Stimulated activated CD8-positive, alpha-beta memory T cell treated with anti-CD3 and anti-CD28 coated beads, Interleukin-2, amount 100 ng/mL, for 1 hour (primary cell): ENCODE data around the gene CAMK4.
"Not testable (repeated sequence)": the region's sequence is repeated elsewhere in the genome, so short reads cannot be mapped to it uniquely, and the experiment has no call there.

Experiments
- DNase-seq, 2 donors: peaks; one replicate each; pipeline ENCODE4 v3.0.0-alpha.2; 2020; ENCODE audit warnings: low read depth in 2 of 2

Gene CAMK4

GRCh38 chr5:111310711-111311620, 86.8 kb downstream of the CAMK4 start:
- DNase-seq: no peak

DNA sequence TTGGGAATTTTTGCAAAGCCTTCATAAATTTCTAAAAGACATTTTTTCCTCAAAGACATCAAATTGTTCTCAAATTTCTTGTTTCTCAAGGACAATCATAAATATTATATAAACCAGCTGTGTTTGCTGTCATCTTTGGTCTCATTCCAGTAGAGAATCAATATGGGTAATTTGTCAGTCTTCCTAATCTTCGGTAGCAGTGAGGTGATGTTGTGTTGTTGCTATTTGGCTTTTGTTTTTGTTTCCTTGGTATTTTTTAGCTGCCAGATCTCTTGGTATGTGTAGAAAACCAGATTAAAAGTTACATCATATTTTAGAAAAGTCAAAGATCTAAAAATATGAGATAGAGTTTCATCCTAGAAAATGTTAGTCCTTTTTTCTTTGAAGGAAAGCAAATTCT, 87.5 kb downstream of the CAMK4 start:
- no peak for DNase-seq

DNA sequence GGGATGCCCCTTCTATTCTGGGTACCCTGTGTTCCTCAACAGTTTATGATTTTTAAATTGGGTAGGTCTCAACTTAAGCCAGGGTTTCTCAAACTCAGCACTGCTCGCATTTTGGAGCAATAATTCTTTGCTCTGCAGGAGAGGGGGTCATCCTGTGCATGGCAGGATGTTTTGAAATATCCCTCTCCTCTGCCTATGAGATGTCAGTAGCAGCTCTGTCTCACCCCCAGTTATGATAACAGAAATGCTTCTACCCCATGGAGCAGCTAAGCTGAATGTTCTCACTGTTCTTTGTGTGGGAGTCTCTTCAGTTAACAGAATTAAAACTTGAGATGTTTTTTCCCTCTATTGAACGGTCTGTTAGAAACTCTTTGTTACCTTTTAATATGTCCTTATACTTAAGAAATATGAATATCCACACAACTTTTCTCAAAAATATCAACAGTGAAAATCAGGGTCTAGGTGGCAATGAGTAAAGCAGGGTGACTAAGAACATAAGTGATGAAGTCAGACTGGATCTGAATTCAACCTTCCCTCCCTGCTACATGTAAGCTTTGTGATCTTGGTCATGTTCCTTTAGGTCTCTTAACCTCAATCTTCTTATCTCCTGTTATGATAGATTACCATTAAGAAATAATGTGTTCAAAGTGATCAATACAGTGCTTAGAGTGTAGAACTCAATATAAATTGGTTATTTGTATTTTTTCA, 89.0 kb downstream of the CAMK4 start:
- no peak for DNase-seq

DNA sequence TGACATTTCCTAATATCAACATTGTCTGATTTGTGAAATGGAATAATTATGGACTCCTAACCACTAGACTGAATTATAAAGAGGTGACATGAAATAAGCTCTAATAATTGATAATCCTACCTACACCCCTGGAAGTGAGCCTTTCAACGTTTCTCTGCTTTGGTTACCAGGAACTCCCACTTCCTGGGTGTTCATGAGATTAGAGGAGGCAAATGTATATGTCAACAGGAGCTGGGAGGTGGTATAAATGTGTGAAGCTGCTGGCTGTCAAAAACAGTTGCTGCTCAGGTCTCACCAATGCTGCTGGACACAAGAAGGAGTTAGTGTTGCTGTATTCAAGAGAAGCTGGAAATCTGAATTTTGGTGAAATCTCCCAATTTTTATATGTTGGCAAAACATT, 96.8 kb downstream of the CAMK4 start:
- no peak for DNase-seq

DNA sequence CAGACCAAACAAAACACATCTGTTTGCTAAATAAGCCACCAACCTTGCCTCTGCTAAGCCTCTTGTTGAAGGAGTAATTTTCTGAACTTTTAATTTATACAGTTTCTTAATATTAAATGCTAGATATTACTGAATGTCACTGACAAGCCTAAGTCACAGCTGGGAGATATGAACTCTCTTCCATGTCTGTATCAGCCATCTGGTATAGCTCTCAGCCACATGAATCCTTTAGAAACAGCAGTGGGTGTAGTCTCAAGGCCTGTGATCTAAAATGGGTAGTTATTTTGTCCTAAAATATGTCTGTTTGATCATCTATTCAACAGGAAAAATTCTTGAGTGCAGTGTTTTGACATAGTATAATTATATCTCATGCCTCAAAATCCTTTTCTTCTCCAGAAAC, 97.2 kb downstream of the CAMK4 start:
- no peak for DNase-seq

DNA sequence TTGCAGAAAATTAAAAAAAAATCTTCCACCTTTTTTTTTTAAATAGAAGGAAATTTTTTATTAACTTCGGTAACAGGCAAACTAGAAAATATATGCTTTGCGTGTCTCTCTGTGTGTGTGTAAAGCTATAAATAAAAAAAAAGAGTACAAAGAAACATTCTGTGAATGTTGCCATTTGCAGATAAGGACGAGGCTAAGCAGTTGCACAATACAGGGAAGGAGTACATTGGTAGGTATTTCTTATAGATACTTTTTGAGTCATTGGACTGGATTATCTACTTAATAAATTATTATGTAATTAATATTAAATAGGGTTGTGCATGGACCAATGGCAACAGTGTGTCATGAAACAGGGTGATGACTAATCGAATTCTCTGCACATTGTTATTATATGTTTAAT, 102.4 kb downstream of the CAMK4 start:
- DNase-seq: no peak

- DNase-seq: no peak
Observed at GRCh38 chr5:111337133-111337532, 112.9 kb downstream of the CAMK4 start.

DNA sequence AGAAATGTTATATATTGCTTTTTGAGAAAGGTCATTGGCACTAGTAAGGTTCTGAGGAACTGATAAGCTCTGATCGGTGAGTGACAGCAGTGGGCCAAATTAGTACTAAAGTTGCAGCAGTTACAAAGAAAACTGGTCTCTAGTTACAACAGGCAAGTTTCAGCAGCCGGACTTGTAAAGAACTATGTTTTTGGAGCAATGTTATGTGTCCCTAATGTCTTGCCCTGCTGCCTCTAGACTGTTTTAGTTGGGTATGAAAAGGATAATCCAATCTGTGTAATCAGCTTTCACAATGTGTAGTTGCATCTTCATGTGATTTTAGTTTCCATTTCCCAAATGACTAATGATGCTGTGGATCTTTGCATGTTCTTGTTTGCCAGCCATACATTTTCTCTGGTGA, 113.5 kb downstream of the CAMK4 start:
- DNase-seq: no peak

GRCh38 chr5:111345731-111346130, 121.5 kb downstream of the CAMK4 start:
- DNase-seq: no peak

- DNase-seq: no peak
Observed at GRCh38 chr5:111347021-111347420, 122.8 kb downstream of the CAMK4 start.

GRCh38 chr5:111348661-111349329, 124.6 kb downstream of the CAMK4 start:
- no peak for DNase-seq

GRCh38 chr5:111349429-111349828, 125.2 kb downstream of the CAMK4 start:
- no peak for DNase-seq

DNA sequence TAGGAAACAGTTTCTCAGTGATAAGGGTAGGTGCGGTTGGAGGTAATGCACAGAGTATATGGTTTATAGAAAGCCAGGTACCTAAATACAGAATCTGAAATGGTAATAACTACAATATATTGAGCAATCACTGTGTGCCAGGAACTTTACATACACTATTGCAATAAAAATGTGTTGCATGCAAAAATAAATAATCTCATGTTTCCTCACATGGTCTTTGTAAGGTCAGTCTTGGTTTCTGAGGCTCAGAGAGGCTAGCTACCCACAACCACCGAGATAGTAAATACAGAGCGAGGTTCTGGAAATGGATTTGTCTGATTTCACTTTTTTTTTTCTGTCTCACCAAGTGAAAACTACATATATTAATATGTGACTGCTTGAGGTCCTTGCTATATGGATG, 128.9 kb downstream of the CAMK4 start:
- no peak for DNase-seq

- DNase-seq: not testable (repeated sequence)
Observed at GRCh38 chr5:111358726-111359125, 134.5 kb downstream of the CAMK4 start.

DNA sequence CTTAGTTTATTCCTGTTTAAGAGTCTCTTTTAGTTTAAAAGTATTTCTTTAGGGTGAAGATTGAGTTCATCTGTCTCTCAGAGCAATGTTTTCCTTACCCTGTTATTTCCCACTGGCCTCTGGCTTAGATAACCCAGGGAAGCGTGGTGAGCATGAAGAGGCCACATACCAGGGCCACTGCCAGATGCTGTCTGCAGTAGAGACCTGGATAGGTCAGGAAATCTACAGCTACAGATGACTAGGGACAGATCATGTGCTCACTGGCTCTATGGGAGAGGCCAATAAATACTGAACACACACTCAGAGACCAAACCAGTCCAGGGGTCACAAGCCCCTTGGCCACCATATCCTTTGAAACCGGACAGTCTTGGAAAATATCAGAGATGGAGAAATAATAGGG, 136.0 kb downstream of the CAMK4 start:
- DNase-seq: no peak

DNA sequence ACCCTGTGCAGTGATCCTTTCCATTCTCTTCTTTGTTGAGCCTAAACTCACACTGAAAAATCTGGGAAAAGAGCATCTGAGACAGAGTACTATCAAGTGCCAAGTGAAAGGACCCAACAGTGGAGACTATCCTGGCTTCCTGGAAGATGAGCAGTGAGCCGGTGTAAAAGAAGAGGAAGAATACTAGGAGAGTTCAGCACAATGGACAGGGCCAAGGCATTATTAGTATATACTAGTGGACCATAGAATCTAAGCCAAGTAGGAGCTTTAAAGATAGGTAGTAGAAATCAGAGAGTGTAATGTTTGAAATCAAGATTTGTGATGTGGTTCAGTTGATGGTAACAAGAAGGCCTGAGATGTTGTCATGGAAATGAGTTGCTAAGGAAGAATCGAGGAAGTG, 140.8 kb downstream of the CAMK4 start:
- no peak for DNase-seq

GRCh38 chr5:111366388-111366787, 142.2 kb downstream of the CAMK4 start:
- DNase-seq: no peak

GRCh38 chr5:111367115-111367514, 142.9 kb downstream of the CAMK4 start:
- no peak for DNase-seq

GRCh38 chr5:111372799-111373198, 148.6 kb downstream of the CAMK4 start:
- no peak for DNase-seq

GRCh38 chr5:111374380-111374779, 150.2 kb downstream of the CAMK4 start:
- no peak for DNase-seq

DNA sequence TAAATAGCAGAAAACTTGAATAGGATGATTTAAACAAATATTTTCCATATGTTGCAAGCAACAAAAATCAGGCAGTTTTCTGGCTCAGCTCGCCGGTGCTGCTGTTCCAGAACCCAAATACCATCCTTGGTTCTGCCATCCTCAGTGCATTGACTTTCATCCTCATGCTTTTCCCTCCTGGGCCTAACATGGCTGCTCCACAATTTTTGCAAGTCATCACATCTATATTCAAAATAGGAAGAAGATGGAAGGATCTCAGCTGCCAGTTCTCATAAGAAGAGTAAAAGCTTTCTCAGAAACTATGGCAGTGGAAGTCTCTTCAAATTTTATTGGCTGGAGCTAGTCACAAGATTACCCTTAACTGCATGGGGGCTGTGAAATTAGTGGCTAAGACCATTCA, 151.5 kb downstream of the CAMK4 start:
- no peak for DNase-seq

DNA sequence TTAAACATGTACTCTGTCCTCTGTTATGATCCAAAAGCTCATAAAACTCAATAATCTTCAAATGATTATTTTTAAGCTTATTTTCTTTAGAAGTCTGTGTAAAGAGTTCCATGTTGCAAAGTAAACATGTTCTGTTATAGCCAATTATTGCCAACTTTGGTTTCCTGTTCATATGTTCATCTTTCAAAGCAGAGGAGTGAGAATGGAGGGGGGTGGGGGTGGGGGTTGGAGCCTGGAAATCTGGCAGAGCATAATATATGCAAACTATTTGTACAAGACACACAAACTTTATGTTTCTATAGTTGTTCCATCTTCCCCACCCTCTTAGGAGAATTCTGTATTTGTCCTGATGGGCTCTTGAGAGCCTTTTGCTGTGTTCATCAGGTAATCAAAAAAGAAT, 153.1 kb downstream of the CAMK4 start:
- no peak for DNase-seq

- DNase-seq: no peak
Observed at GRCh38 chr5:111379391-111379816, 155.2 kb downstream of the CAMK4 start.
